GM13976 (cell line): ENCODE data around the gene AGO4.
"Not testable (repeated sequence)": the region's sequence is repeated elsewhere in the genome, so short reads cannot be mapped to it uniquely, and the experiment has no call there.

Experiments
- DNase-seq: peaks from one replicate; pipeline ENCODE4 v3.0.0; 2012; ENCODE audit warnings: low spot score
- in situ Hi-C: fragments of 300-500 bp; cut with MboI; formaldehyde crosslinking; loops from one replicate; pipeline ENCODE4 v1.12.0; 2022; ENCODE audit warnings: low sequenced_read_pairs, mixed read lengths, inconsistent platforms; ENCODE audit not compliant: unreplicated experiment
- TF ChIP-seq, protein P1 (sequence below): IDR thresholded peaks from 2 replicates; pipeline ENCODE4 v1.5.1; 2012; ENCODE audit warnings: borderline replicate concordance, mild to moderate bottlenecking; ENCODE audit not compliant: insufficient read depth; ENCODE audit errors: extremely low read depth, missing control alignments, control extremely low read depth

Gene AGO4

DNA sequence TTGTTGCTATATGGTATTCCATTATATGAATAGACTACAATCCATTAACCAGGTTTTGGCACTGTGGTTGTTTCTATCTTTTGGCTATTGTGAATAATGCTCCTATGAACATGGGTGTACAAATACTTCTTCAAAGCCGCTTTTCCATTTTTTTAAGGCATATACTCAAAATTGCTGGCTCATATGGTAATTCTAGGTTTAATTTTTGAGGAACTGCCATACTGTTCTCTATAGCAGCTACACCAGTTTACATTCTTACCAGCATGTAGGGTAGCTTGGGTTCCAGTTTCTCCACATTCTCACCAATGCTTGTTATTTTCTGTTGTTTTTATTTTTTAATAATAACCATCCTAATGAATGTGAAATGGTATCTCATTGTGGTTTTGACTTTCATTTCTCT lies 55.3 kb downstream of the AGO4 start:
- no peak for DNase-seq
- in situ Hi-C loops, result no loop called here
- TF ChIP-seq, protein P1, sequence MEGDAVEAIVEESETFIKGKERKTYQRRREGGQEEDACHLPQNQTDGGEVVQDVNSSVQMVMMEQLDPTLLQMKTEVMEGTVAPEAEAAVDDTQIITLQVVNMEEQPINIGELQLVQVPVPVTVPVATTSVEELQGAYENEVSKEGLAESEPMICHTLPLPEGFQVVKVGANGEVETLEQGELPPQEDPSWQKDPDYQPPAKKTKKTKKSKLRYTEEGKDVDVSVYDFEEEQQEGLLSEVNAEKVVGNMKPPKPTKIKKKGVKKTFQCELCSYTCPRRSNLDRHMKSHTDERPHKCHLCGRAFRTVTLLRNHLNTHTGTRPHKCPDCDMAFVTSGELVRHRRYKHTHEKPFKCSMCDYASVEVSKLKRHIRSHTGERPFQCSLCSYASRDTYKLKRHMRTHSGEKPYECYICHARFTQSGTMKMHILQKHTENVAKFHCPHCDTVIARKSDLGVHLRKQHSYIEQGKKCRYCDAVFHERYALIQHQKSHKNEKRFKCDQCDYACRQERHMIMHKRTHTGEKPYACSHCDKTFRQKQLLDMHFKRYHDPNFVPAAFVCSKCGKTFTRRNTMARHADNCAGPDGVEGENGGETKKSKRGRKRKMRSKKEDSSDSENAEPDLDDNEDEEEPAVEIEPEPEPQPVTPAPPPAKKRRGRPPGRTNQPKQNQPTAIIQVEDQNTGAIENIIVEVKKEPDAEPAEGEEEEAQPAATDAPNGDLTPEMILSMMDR, result no peak

DNA sequence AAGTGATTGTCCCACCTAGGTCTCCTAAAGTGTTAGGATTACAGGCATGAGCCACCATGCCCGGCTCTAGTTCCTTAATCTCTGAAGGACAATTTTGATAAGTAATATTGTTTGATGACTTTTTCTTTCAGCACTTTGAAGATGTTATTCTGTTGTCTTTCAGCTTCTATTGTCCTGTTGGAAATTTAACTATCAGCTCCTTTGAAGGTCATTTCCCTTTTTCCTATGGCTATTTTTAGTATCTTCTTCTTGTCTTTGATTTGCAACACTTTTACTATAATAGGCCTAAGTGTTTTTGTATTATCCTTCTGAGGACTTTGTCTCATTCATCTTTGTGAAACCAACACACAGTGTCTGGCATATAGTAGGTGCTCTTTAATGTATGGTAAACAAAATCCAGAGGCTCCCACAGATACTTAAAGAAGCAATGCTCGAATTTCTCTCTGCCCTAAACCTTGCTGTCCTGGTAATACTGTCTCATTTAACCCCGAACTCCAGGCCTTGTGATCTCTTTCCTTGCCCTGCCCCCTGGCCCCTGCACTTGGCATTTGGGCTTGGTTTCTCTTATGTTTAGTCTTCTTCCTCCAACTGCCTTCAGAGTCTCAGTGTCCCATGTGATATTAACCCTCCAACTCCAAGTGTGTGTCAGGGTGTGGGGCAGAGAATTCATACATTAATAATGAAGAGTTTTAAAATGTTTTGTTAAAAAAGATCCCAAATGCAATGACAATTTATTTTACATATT lies 56.2 kb downstream of the AGO4 start:
- in situ Hi-C loops, result no loop called here
- DNase-seq, result no peak
- TF ChIP-seq, protein P1, result no peak

DNA sequence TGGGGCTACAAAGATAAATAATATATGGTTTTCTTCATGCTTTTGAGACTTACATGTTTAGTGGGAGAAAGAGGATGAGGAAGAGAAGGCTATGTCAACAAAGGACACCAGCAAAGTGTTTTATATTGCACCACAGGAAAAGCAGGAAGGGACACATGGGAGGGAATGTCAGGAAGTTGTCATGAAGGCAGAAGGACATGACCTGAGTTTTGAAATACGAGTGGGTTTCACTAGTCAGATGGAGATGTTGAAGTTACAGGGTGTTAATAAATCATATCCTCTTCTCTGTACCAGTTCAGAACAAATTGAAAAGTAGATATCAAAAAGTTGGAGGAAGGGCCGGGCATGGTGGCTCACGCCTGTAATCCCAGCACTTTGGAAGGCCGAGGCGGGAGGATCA lies 57.0 kb downstream of the AGO4 start:
- in situ Hi-C loops, result no loop called here
- no peak for DNase-seq
- TF ChIP-seq, protein P1, result no peak

DNA sequence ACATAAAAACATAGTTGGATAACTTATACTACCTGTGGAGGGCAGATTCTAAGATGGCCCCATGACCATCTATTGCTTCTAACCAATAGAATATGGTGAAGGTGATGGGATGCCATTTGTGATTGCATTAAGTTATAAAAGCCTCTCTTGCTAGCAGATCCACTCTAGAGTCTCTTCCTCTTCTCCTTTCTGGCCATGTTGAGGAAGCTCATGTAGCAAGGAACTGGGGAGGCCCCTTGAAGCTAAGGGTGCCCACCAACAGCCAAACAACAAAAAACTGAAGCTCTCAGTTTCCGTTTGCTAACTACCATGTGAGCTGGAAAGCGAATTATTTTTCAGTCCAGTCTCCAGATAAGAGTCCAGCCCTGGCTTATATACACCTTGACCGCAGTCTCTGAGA lies 59.2 kb downstream of the AGO4 start:
- no peak for DNase-seq
- TF ChIP-seq, protein P1, result no peak
- in situ Hi-C loops, result no loop called here

- DNase-seq, in situ Hi-C loops: not testable (repeated sequence)
Observed at GRCh38 chr1:35869245-35869950, 61.6 kb downstream of the AGO4 start.

DNA sequence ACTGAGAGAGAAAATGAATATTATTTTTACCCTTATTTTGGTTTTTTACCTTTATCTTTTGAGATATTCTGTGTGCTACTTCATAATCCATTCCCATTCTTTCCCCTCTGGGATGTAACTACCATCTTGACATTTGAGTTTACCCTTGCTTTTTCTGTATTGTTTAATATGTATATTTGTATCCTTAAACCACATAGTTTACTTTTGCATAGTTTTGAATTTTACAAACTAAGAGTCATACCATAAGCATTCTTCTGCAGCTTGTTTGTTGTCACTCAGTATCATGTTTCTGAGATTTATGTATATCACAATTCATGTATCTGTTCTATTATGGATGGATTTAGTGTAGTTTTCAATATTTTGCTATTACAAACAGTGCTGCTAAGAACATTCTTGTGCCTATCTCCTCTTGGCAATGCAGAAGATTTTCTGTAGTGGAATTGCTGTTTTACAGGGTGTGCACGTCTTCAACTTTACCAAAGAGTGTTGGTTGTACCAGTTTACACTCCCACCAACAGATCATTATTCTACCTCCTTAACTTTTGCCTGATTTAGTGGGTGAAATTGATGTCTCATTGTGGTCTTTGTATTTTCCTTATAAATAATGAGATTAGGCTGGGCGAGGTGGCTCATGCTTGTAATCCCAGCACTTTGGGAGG lies 63.0 kb downstream of the AGO4 start:
- in situ Hi-C loops, result no loop called here
- DNase-seq, result no peak
- TF ChIP-seq, protein P1, result no peak
